ENCODE measurements around the gene CPE. TPM values are rescaled to one million over a fixed set of nuclear protein-coding genes. Genes with fewer than 3 reads are reported as not detected.

Gene CPE
- total RNA-seq, 4 donors from 2014 or later, result 104 to 116 (median 108) TPM

GRCh38 chr4:165515201-165515600 lies 136.4 kb downstream of the CPE start:
- no peak for TF ChIP-seq EP300 (IDR thresholded peaks at IDR 0.05)
- TF ChIP-seq CTCF (IDR thresholded peaks at IDR 0.05), result no peak
- TF ChIP-seq POLR2AphosphoS5 (IDR thresholded peaks at IDR 0.05), result no peak
- Histone ChIP-seq H3K36me3 (no peaks in the 10 kb centered on the region), H3K4me3 (no peak overlapping the region), H3K4me1 (peaks cover 0 to 24% (median 19%) of the 10 kb centered on the region in 4 donors), H3K9me3 (no peaks in the 10 kb centered on the region), H3K27me3 (no peaks in the 10 kb centered on the region), H3K27ac (replicated peaks in 1 of 4) (no peak overlapping the region)
- no peak for DNase-seq (ENCODE audit: extremely low spot score)
- 95% methylated on average over 2 of the region's 2 CpGs for WGBS
- intact Hi-C loops (cut with DNase I), result no loop called here

GRCh38 chr4:165516281-165516833 lies 137.5 kb downstream of the CPE start:
- intact Hi-C loops (cut with DNase I), result no loop called here
- H3K9me3 ChIP-seq, result no peaks in the 10 kb centered on the region
- WGBS, result 70% methylated on average over 6 of the region's 6 CpGs
- no peak for TF ChIP-seq POLR2AphosphoS5 (IDR thresholded peaks at IDR 0.05)
- TF ChIP-seq EP300 (IDR thresholded peaks at IDR 0.05), result no peak
- TF ChIP-seq CTCF (IDR thresholded peaks at IDR 0.05), result no peak
- no peak overlapping the region for H3K27ac ChIP-seq (replicated peaks in 1 of 4)
- H3K27me3 ChIP-seq, result no peaks in the 10 kb centered on the region
- peaks cover 0 to 16% (median 14%) of the 10 kb centered on the region in 4 donors for H3K4me1 ChIP-seq
- no peaks in the 10 kb centered on the region for H3K36me3 ChIP-seq
- DNase-seq (ENCODE audit: extremely low spot score), result no peak
- H3K4me3 ChIP-seq, result no peak overlapping the region

- TF ChIP-seq CTCF (IDR thresholded peaks at IDR 0.05) (no peak), POLR2A (IDR thresholded peaks at IDR 0.05; ENCODE audit: low read depth) (no peak), POLR2AphosphoS5 (IDR thresholded peaks at IDR 0.05) (no peak), EP300 (IDR thresholded peaks at IDR 0.05) (no peak)
- intact Hi-C loops (cut with DNase I), result no loop called here
- WGBS, result 60% methylated on average over 1 of the region's 1 CpG
- no peak overlapping the region for H3K4me3 ChIP-seq
- H3K4me1 ChIP-seq, result peaks cover 0 to 14% (median 10%) of the 10 kb centered on the region in 4 donors
- no peak overlapping the region for H3K27ac ChIP-seq (replicated peaks in 1 of 4)
- no peaks in the 10 kb centered on the region for H3K27me3 ChIP-seq
- no peaks in the 10 kb centered on the region for H3K9me3 ChIP-seq
- DNase-seq (ENCODE audit: extremely low spot score), result no peak
- no peaks in the 10 kb centered on the region for H3K36me3 ChIP-seq
Observed at GRCh38 chr4:165517216-165517615, 138.4 kb downstream of the CPE start.

GRCh38 chr4:165518024-165518616 lies 139.3 kb downstream of the CPE start:
- H3K27me3 ChIP-seq, result no peaks in the 10 kb centered on the region
- H3K4me3 ChIP-seq, result no peak overlapping the region
- 88% methylated on average over 1 of the region's 1 CpG for WGBS
- H3K4me1 ChIP-seq, result peaks cover 0 to 6% (median 2%) of the 10 kb centered on the region in 4 donors
- no peak for DNase-seq (ENCODE audit: extremely low spot score)
- no peaks in the 10 kb centered on the region for H3K9me3 ChIP-seq
- no peaks in the 10 kb centered on the region for H3K36me3 ChIP-seq
- H3K27ac ChIP-seq (replicated peaks in 1 of 4), result no peak overlapping the region
- no peak for TF ChIP-seq POLR2A (IDR thresholded peaks at IDR 0.05; ENCODE audit: low read depth)
- TF ChIP-seq POLR2AphosphoS5 (IDR thresholded peaks at IDR 0.05), result no peak
- TF ChIP-seq EP300 (IDR thresholded peaks at IDR 0.05), result no peak
- no peak for TF ChIP-seq CTCF (IDR thresholded peaks at IDR 0.05)
- intact Hi-C loops (cut with DNase I), result no loop called here

GRCh38 chr4:165518686-165519085 lies 139.9 kb downstream of the CPE start:
- no peaks in the 10 kb centered on the region for H3K27me3 ChIP-seq
- 88% methylated on average over 1 of the region's 1 CpG for WGBS
- H3K9me3 ChIP-seq, result no peaks in the 10 kb centered on the region
- no peak overlapping the region for H3K4me3 ChIP-seq
- H3K4me1 ChIP-seq, result peaks cover 0 to 6% (median 0%) of the 10 kb centered on the region in 4 donors
- DNase-seq (ENCODE audit: extremely low spot score), result no peak
- intact Hi-C loops (cut with DNase I), result no loop called here
- H3K27ac ChIP-seq (replicated peaks in 1 of 4), result no peak overlapping the region
- no peaks in the 10 kb centered on the region for H3K36me3 ChIP-seq
- TF ChIP-seq POLR2A (IDR thresholded peaks at IDR 0.05; ENCODE audit: low read depth), result no peak
- no peak for TF ChIP-seq EP300 (IDR thresholded peaks at IDR 0.05)
- TF ChIP-seq POLR2AphosphoS5 (IDR thresholded peaks at IDR 0.05), result no peak
- TF ChIP-seq CTCF (IDR thresholded peaks at IDR 0.05), result no peak

Data from esophagus muscularis mucosa (tissue), 4 donors.